Frontal cortex (tissue), 4 donors: ENCODE measurements around the gene CATSPER1. TPM values are rescaled to one million over a fixed set of nuclear protein-coding genes. Genes with fewer than 3 reads are reported as not detected.

ENCODE experiments used
- DNase-seq, 2 donors: peaks; one replicate each; pipeline ENCODE4 v3.0.0; 2012; ENCODE audit warnings: low spot score in 2 of 2
- FAIRE-seq: peaks from 2 replicates; lab custom pipeline; 2012; peaks lifted over from hg19 to GRCh38; lab: Jason Lieb, UNC
- total RNA-seq: library from RNA; depleted of rRNA; stranded (reverse); fragments of >200 nt; gene quantifications from one replicate; pipeline ENCODE4 v1.2.3, GENCODE V29; 2014
- donor health status: control.
- donor health status: control.
- donor health status: control.

The CATSPER1 gene
- total RNA-seq, 1 donor from 2014 or later: not detected

- FAIRE-seq: no peak
- no peak for DNase-seq
These were observed 49.8 kb downstream of the CATSPER1 start for GRCh38 chr11:65976216-65977176.

GRCh38 chr11:65975771-65976170 lies 50.5 kb downstream of the CATSPER1 start:
- DNase-seq: no peak
- no peak for FAIRE-seq

- DNase-seq (no peak), FAIRE-seq (no peak)
These were observed 52.7 kb downstream of the CATSPER1 start for GRCh38 chr11:65973439-65974110.

- DNase-seq (no peak), FAIRE-seq (no peak)
These were observed 54.2 kb downstream of the CATSPER1 start for GRCh38 chr11:65972116-65972515.

- FAIRE-seq: no peak
- no peak for DNase-seq
These were observed 57.4 kb downstream of the CATSPER1 start for GRCh38 chr11:65968600-65969482.

DNA sequence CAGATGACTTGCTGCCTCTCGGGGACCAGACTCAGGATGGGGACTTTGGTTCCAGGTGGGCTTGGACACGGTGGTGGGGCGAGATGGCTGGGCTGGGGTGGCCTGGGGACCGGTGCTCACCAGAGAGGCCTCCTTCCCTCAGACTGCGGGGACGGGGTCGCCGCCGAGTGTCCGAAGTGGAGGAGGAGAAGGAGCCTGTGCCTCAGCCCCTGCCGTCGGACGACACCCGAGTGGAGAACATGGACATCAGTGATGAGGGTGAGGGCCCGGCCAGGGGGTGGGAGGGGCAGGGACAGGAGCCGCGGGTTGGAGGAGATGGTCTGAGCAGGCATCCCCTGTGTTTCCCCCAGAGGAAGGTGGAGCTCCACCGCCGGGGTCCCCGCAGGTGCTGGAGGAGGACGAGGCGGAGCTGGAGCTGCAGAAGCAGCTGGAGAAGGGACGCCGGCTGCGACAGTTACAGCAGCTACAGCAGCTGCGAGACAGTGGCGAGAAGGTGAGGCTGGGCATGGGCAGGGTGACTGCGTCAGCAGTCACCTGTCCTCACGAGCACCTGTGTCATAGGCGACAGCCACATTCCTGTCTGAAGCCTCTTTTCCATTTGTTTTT lies 58.8 kb downstream of the CATSPER1 start:
- FAIRE-seq: no peak
- no peak for DNase-seq

Other genes with a start within 250 kb of the CATSPER1 start
- gene AP5B1, start 245.5 kb downstream of the CATSPER1 start, total RNA-seq: 4.1 TPM
- under 0.01 TPM for gene OVOL1, start 239.4 kb downstream of the CATSPER1 start, total RNA-seq
- 6.1 TPM for gene SNX32, start 192.5 kb downstream of the CATSPER1 start, total RNA-seq
- 613 TPM for gene CFL1, start 168.3 kb downstream of the CATSPER1 start, total RNA-seq
- 42.8 TPM for gene MUS81, start 166.0 kb downstream of the CATSPER1 start, total RNA-seq
- 13.0 TPM for gene EFEMP2, start 153.7 kb downstream of the CATSPER1 start, total RNA-seq
- gene CTSW, start 146.6 kb downstream of the CATSPER1 start, total RNA-seq: not detected
- 154 TPM for gene FIBP, start 138.0 kb downstream of the CATSPER1 start, total RNA-seq
- 12.2 TPM for gene CCDC85B, start 135.8 kb downstream of the CATSPER1 start, total RNA-seq
- not detected for gene FOSL1, start 126.1 kb downstream of the CATSPER1 start, total RNA-seq
- gene C11orf68, start 107.4 kb downstream of the CATSPER1 start, total RNA-seq: 11.8 TPM
- 113 TPM for gene DRAP1, start 107.1 kb downstream of the CATSPER1 start, total RNA-seq
- not detected for gene TSGA10IP, start 81.0 kb downstream of the CATSPER1 start, total RNA-seq
- gene SART1, start 64.7 kb downstream of the CATSPER1 start, total RNA-seq: 44.8 TPM
- gene EIF1AD, start 24.3 kb downstream of the CATSPER1 start, total RNA-seq: 22.0 TPM
- gene BANF1, start 24.0 kb downstream of the CATSPER1 start, total RNA-seq: 25.3 TPM
- gene CST6, start 14.5 kb downstream of the CATSPER1 start, total RNA-seq: not detected
- 10.6 TPM for gene GAL3ST3, start 22.7 kb upstream of the CATSPER1 start, total RNA-seq
- 90.9 TPM for gene SF3B2, start 25.9 kb upstream of the CATSPER1 start, total RNA-seq
- 29.3 TPM for gene PACS1, start 43.8 kb upstream of the CATSPER1 start, total RNA-seq
- 21.6 TPM for gene KLC2, start 231.2 kb upstream of the CATSPER1 start, total RNA-seq
- 22.8 TPM for gene RAB1B, start 242.2 kb upstream of the CATSPER1 start, total RNA-seq